ENCODE measurements around the gene INHBE. TPM values are rescaled to one million over a fixed set of nuclear protein-coding genes. Genes with fewer than 3 reads are reported as not detected.

Gene INHBE
- polyA plus RNA-seq, 1 donor, result 0.90 TPM

- peak; percentile 63 for DNase-seq
Observed at GRCh38 chr12:57461276-57461916, 6.3 kb downstream of the INHBE start.

GRCh38 chr12:57461917-57462250, 6.8 kb downstream of the INHBE start:
- no peak for DNase-seq

GRCh38 chr12:57462251-57462911, 7.3 kb downstream of the INHBE start:
- peak; percentile 83 for DNase-seq

GRCh38 chr12:57462912-57463253, 7.8 kb downstream of the INHBE start:
- no peak for DNase-seq

- DNase-seq, result no peak
Observed at GRCh38 chr12:57464569-57464968, 9.5 kb downstream of the INHBE start.

- DNase-seq, result no peak
Observed at GRCh38 chr12:57465030-57465746, 10.1 kb downstream of the INHBE start.

- no peak for DNase-seq
Observed at GRCh38 chr12:57465747-57466505, 10.8 kb downstream of the INHBE start.

GRCh38 chr12:57467212-57467874, 12.2 kb downstream of the INHBE start:
- DNase-seq, result no peak

- DNase-seq, result no peak
Observed at GRCh38 chr12:57467915-57468314, 12.8 kb downstream of the INHBE start.

- no peak for DNase-seq
Observed at GRCh38 chr12:57469296-57470164, 14.4 kb downstream of the INHBE start.

- no peak for DNase-seq
Observed at GRCh38 chr12:57470286-57470969, 15.3 kb downstream of the INHBE start.

- DNase-seq, result no peak
Observed at GRCh38 chr12:57470970-57471656, 16.0 kb downstream of the INHBE start.

- no peak for DNase-seq
Observed at GRCh38 chr12:57471661-57472060, 16.6 kb downstream of the INHBE start.

- DNase-seq, result no peak
Observed at GRCh38 chr12:57472391-57472790, 17.3 kb downstream of the INHBE start.

- no peak for DNase-seq
Observed at GRCh38 chr12:57473392-57473791, 18.3 kb downstream of the INHBE start.

GRCh38 chr12:57473886-57474285, 18.8 kb downstream of the INHBE start:
- no peak for DNase-seq

- no peak for DNase-seq
Observed at GRCh38 chr12:57474430-57474829, 19.3 kb downstream of the INHBE start.

GRCh38 chr12:57474862-57475261, 19.8 kb downstream of the INHBE start:
- DNase-seq, result no peak

GRCh38 chr12:57475271-57476161, 20.4 kb downstream of the INHBE start:
- DNase-seq, result no peak
